Measurements from ENCODE around the gene TBCB.

- no peak for TF ChIP-seq CTBP1 (IDR thresholded peaks at IDR 0.05; ENCODE audit: borderline replicate concordance)
- TF ChIP-seq FOXA1 (IDR thresholded peaks at IDR 0.05), result no peak
- TF ChIP-seq LEF1 (IDR thresholded peaks at IDR 0.05; ENCODE audit: borderline replicate concordance), result no peak
- no peak for TF ChIP-seq HDGF (IDR thresholded peaks at IDR 0.05; ENCODE audit: borderline replicate concordance)
- no peak for TF ChIP-seq TARDBP (IDR thresholded peaks at IDR 0.05)
- TF ChIP-seq SUZ12 (IDR thresholded peaks at IDR 0.05), result no peak
- no peak for TF ChIP-seq ELF4 (IDR thresholded peaks at IDR 0.05)
- TF ChIP-seq SP1 (IDR thresholded peaks at IDR 0.05), result no peak
Observed at GRCh38 chr19:36106441-36106840, 8.8 kb upstream of the TBCB start.
